ENCODE results near the gene NPR2. TPM values are rescaled to one million over a fixed set of nuclear protein-coding genes. Genes with fewer than 3 reads are reported as not detected.

The NPR2 gene
- total and polyA plus RNA-seq, 2 of the 13 experiments (the other 11 are each of a cell fraction or from before 2014, with no cell fraction given) = 7.4 to 9.4 TPM

DNA sequence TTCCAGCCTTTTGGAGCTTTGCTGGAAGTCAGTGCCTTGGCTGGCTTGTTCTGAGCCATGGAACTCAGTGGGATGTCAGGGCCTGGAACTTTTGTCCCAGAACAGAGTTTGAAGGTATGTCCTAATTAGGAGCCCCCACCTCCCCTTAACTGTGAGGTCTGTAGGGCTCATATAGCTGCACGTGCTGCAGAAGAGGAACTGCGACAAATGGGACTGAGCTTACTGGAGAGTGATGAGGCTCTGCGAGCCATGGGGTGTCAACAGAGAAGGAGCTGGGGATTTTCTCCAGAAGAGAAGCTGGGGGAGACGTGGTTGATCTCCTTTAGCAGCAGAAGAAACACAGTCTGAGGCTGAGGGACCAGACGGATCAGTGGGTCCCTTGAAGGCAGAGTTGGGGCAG is 48.5 kb downstream of the NPR2 start (continued):
- TF ChIP-seq, protein P1, sequence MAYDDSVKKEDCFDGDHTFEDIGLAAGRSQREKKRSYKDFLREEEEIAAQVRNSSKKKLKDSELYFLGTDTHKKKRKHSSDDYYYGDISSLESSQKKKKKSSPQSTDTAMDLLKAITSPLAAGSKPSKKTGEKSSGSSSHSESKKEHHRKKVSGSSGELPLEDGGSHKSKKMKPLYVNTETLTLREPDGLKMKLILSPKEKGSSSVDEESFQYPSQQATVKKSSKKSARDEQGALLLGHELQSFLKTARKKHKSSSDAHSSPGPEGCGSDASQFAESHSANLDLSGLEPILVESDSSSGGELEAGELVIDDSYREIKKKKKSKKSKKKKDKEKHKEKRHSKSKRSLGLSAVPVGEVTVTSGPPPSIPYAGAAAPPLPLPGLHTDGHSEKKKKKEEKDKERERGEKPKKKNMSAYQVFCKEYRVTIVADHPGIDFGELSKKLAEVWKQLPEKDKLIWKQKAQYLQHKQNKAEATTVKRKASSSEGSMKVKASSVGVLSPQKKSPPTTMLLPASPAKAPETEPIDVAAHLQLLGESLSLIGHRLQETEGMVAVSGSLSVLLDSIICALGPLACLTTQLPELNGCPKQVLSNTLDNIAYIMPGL (CRISPR knock-in tag; IDR thresholded peaks at IDR 0.05; ENCODE audit: borderline replicate concordance in 1 of 2, low read depth in 1 of 2) = no peak
- no peak for TF ChIP-seq KLF16 (CRISPR knock-in tag; IDR thresholded peaks at IDR 0.05)
- no peak for TF ChIP-seq ZNF878 (CRISPR knock-in tag; IDR thresholded peaks at IDR 0.05)
- no peak for TF ChIP-seq ZNF292 (CRISPR knock-in tag; IDR thresholded peaks at IDR 0.05; ENCODE audit: borderline replicate concordance, low read depth)
- no peak for TF ChIP-seq ZNF629 (CRISPR knock-in tag; conservative IDR thresholded peaks at IDR 0.05)
- TF ChIP-seq ZNF431 (CRISPR knock-in tag; IDR thresholded peaks at IDR 0.05; ENCODE audit: borderline replicate concordance, low read depth) = no peak
- no peak for TF ChIP-seq AGO2 (optimal IDR thresholded peaks at IDR 0.05; ENCODE audit: low read depth, low read length)
- no peak for TF ChIP-seq PAX8 (CRISPR knock-in tag; IDR thresholded peaks at IDR 0.05; ENCODE audit: borderline replicate concordance)
- no peak for TF ChIP-seq SRF (IDR thresholded peaks at IDR 0.05; ENCODE audit: low read depth, low read length)
- no peak for TF ChIP-seq HOXD1 (CRISPR knock-in tag; IDR thresholded peaks at IDR 0.05)

DNA sequence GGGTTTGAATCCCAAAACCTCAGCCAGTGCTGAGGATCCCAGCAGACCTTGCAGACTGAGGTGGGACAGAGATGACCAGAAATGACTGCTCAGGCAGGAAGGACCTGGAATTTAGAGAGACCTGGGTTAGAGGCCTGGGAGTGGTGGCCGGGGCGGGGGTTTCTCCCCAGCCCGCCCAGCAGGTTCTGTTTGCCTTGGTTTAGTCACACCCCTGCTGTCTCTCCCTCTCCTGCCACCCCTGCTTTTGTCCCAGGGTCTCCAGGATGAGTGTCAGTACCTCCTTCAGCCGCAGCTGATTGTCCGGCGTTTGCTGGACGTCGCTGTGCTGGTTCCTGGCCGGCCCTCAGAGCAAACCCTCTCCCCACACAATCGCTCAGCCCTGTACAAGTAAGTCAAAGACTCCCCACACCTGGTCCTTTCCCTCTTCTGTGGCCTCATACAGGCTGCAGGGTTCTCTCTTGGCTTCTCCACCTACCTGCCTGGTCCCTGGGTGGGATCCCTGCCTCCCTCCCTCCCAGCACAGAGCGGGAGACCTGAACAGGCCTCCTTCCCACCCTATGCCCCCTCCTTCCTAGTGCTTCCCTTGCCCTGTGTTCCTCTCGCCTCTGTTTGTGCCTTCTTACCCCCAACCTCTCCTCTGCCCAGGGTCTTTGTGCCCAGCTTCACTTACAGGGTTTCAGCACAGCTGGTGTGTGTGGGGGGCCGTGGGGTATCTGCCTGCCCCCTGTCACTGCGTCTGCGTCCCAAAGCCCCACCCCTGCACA is 49.7 kb downstream of the NPR2 start:
- in situ Hi-C loops (cut with HindIII; ENCODE audit: extremely low pct_ligation_motif_present, low pct_unique_long_range_greater_than_20kb) = no loop called here
- TF ChIP-seq ZEB1 (IDR thresholded peaks at IDR 0.05; ENCODE audit: insufficient replicate concordance, low read depth) (no peak), XBP1 (CRISPR knock-in tag; IDR thresholded peaks at IDR 0.05) (no peak), MZF1 (CRISPR knock-in tag; IDR thresholded peaks at IDR 0.05; ENCODE audit: borderline replicate concordance) (no peak), SAP130 (CRISPR knock-in tag; IDR thresholded peaks at IDR 0.05; ENCODE audit: low read depth) (no peak), RNF2 (conservative IDR thresholded peaks at IDR 0.05; ENCODE audit: low read depth) (no peak), TBX2 (CRISPR knock-in tag; IDR thresholded peaks at IDR 0.05; ENCODE audit: borderline replicate concordance) (no peak), HMG20B (CRISPR knock-in tag; conservative IDR thresholded peaks at IDR 0.05) (no peak), SP5 (CRISPR knock-in tag; IDR thresholded peaks at IDR 0.05; ENCODE audit: borderline replicate concordance, low read depth) (no peak), ELF1 (CRISPR knock-in tag; IDR thresholded peaks at IDR 0.05) (no peak)
- TF ChIP-seq, protein P2, sequence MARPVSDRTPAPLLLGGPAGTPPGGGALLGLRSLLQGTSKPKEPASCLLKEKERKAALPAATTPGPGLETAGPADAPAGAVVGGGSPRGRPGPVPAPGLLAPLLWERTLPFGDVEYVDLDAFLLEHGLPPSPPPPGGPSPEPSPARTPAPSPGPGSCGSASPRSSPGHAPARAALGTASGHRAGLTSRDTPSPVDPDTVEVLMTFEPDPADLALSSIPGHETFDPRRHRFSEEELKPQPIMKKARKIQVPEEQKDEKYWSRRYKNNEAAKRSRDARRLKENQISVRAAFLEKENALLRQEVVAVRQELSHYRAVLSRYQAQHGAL (CRISPR knock-in tag; IDR thresholded peaks at IDR 0.05; ENCODE audit: not compliant biosample characterization) = no peak
- H3K4me1 ChIP-seq (ENCODE audit: insufficient read depth, low read length) = peaks cover 15% of the 10 kb centered on the region
- no peaks in the 10 kb centered on the region for H3K36me3 ChIP-seq (replicated peaks in 1 of 2; ENCODE audit: control insufficient read depth in 1 of 2, insufficient read depth in 2 of 2, low read length in 2 of 2)
- H3K79me2 ChIP-seq (ENCODE audit: insufficient read depth, low read length) = no peaks in the 10 kb centered on the region
- H2AFZ ChIP-seq (ENCODE audit: low read length) = no peak overlapping the region
- H3K4me3 ChIP-seq (replicated peaks in 1 of 3; ENCODE audit: insufficient read depth in 1 of 3, low read depth in 2 of 3, low read length in 3 of 3) = no peak overlapping the region
- H3K9me3 ChIP-seq (ENCODE audit: low read length) = no peaks in the 10 kb centered on the region
- WGBS (ENCODE audit: low lambda C conversion rate) = 67% methylated on average over 12 of the region's 15 CpGs
- no peak for FAIRE-seq
- ChIA-PET POLR2A (no interaction called here), CTCF (ENCODE audit: low intra/inter-chr PET ratio, low total read pairs) (no interaction called here)
- H3K27ac ChIP-seq (ENCODE audit: extremely low read length, insufficient read depth, low read length) = no peak overlapping the region
- intact Hi-C loops (cut with micrococcal nuclease; ENCODE audit: unreplicated experiment) = no loop called here
- peak; percentile 49 for ATAC-seq
- H4K20me1 ChIP-seq (ENCODE audit: insufficient read depth, low read length) = no peaks in the 10 kb centered on the region
- H3K27me3 ChIP-seq (ENCODE audit: control insufficient read depth in 1 of 2, insufficient read depth in 2 of 2, low read length in 2 of 2) = no peaks in the 10 kb centered on the region; a peak in 1 of 5 replicates
- no TSS peak for BruUV-seq (replicated peaks)
- DNase-seq (ENCODE audit: low spot score) = no peak
- no peak overlapping the region for H3K9ac ChIP-seq (ENCODE audit: insufficient read depth, low read depth, low read length)
- no peak overlapping the region for H3K4me2 ChIP-seq (ENCODE audit: low read depth, low read length)
